ENCODE measurements around the gene APLF.
A peak's percentile ranks its signal among the peaks of the same experiment; 100 is the strongest.
"Not testable (repeated sequence)": the region's sequence is repeated elsewhere in the genome, so short reads cannot be mapped to it uniquely, and the experiment has no call there.

Gene APLF

GRCh38 chr2:68441179-68441993 is 26.0 kb upstream of the APLF start:
- DNase-seq (ENCODE audit: low read depth), result peak; percentile 98
- H3K4me3 ChIP-seq (ENCODE audit: low read depth, low read length), result peak overlapping the region; percentile 42
- TF ChIP-seq CTCF (IDR thresholded peaks at IDR 0.05; ENCODE audit: insufficient read depth, low read depth, low read length, missing control alignments), result peak; percentile 73

- no peak for DNase-seq (ENCODE audit: low read depth)
- TF ChIP-seq CTCF (IDR thresholded peaks at IDR 0.05; ENCODE audit: insufficient read depth, low read depth, low read length, missing control alignments), result no peak
- H3K4me3 ChIP-seq (ENCODE audit: low read depth, low read length), result no peak overlapping the region
These were observed 25.4 kb upstream of the APLF start for GRCh38 chr2:68441994-68442322.

GRCh38 chr2:68446425-68446824 is 21.0 kb upstream of the APLF start:
- not testable (repeated sequence) for H3K4me3 ChIP-seq (ENCODE audit: low read depth, low read length); DNase-seq (ENCODE audit: low read depth)

- TF ChIP-seq CTCF (IDR thresholded peaks at IDR 0.05; ENCODE audit: insufficient read depth, low read depth, low read length, missing control alignments), result no peak
- DNase-seq (ENCODE audit: low read depth), result no peak
These were observed 20.3 kb upstream of the APLF start for GRCh38 chr2:68447118-68447517.

GRCh38 chr2:68448671-68449653 is 18.4 kb upstream of the APLF start:
- H3K4me3 ChIP-seq (ENCODE audit: low read depth, low read length), result no peak overlapping the region
- TF ChIP-seq CTCF (IDR thresholded peaks at IDR 0.05; ENCODE audit: insufficient read depth, low read depth, low read length, missing control alignments), result no peak
- no peak for DNase-seq (ENCODE audit: low read depth)

More at GRCh38 chr2:68447118-68447517, 20.3 kb upstream of the APLF start:
- no peak overlapping the region for H3K4me3 ChIP-seq (ENCODE audit: low read depth, low read length)

- H3K4me3 ChIP-seq (ENCODE audit: low read depth, low read length), result no peak overlapping the region
- TF ChIP-seq CTCF (IDR thresholded peaks at IDR 0.05; ENCODE audit: insufficient read depth, low read depth, low read length, missing control alignments), result no peak
- DNase-seq (ENCODE audit: low read depth), result no peak
These were observed 15.1 kb upstream of the APLF start for GRCh38 chr2:68452158-68452900.

All from GM12865 (cell line).